IMR-90 (cell line): ENCODE measurements around the gene SPAG16.

Experiments
- CEBPB ChIP-seq: IDR thresholded peaks from 2 replicates; pipeline ENCODE4 v1.6.1; 2012; ENCODE audit warnings: low read depth, low read length, improper control_type of control experiment
- CTCF ChIP-seq: conservative IDR thresholded peaks from 2 replicates; pipeline ENCODE4 v1.5.1; 2012; ENCODE audit warnings: mild to moderate bottlenecking, low read depth, low read length, improper control_type of control experiment
- ELK1 ChIP-seq: fragments of 150-350 bp; IDR thresholded peaks from 2 replicates; pipeline ENCODE4 v1.6.1; 2016; ENCODE audit warnings: low read depth, mild to moderate bottlenecking, low read length, moderate library complexity, borderline replicate concordance
- FOS ChIP-seq: fragments of 150-350 bp; IDR thresholded peaks from 2 replicates; pipeline ENCODE4 v1.6.1; 2016; ENCODE audit warnings: low read depth, low read length
- MAFK ChIP-seq: IDR thresholded peaks from 2 replicates; pipeline ENCODE4 v1.6.1; 2012; ENCODE audit warnings: low read depth, low read length, improper control_type of control experiment
- POLR2A ChIP-seq: IDR thresholded peaks from 2 replicates; pipeline ENCODE4 v1.6.1; 2012; ENCODE audit warnings: mild to moderate bottlenecking, low read depth, low read length
- RAD21 ChIP-seq: IDR thresholded peaks from 2 replicates; pipeline ENCODE4 v1.6.1; 2012; ENCODE audit warnings: low read length, improper control_type of control experiment
- RFX5 ChIP-seq: IDR thresholded peaks from 2 replicates; pipeline ENCODE4 v1.8.0; 2012; ENCODE audit warnings: low read depth, mild to moderate bottlenecking, low read length, moderate library complexity
- SMC3 ChIP-seq: fragments of 150-350 bp; IDR thresholded peaks from 2 replicates; pipeline ENCODE4 v1.6.1; 2016; ENCODE audit warnings: low read depth, mild to moderate bottlenecking, antibody characterized with exemption, low read length, moderate library complexity
- USF2 ChIP-seq: fragments of 150-350 bp; IDR thresholded peaks from 2 replicates; pipeline ENCODE4 v1.6.1; 2017; ENCODE audit warnings: mild to moderate bottlenecking, antibody characterized with exemption, low read length, low read depth

- TF ChIP-seq POLR2A (no peak), CEBPB (no peak), CTCF (no peak), RAD21 (no peak), USF2 (no peak), SMC3 (no peak), ELK1 (no peak), MAFK (no peak), RFX5 (no peak), FOS (no peak)
These were observed 820.0 kb downstream of the SPAG16 start for GRCh38 chr2:214104219-214104618.
